HFF-Myc (cell line): Measurements from ENCODE around the gene MYBPC2.

Experiments used
- DNase-seq: peaks from one replicate; pipeline ENCODE4 v3.0.0-alpha.2; 2011; ENCODE audit warnings: low read depth; ENCODE audit errors: extremely low read depth
- H3K4me3 ChIP-seq: replicated peaks from 2 replicates; pipeline ENCODE4 v1.5.1; 2011; ENCODE audit warnings: low read depth, mild to moderate bottlenecking, control low read depth, low read length
- TF ChIP-seq, protein P1 (sequence below): IDR thresholded peaks from 2 replicates; pipeline ENCODE4 v1.5.1; 2012; ENCODE audit warnings: mild to moderate bottlenecking, low read depth, low read length, control low read depth; ENCODE audit errors: missing control alignments

Gene MYBPC2

DNA sequence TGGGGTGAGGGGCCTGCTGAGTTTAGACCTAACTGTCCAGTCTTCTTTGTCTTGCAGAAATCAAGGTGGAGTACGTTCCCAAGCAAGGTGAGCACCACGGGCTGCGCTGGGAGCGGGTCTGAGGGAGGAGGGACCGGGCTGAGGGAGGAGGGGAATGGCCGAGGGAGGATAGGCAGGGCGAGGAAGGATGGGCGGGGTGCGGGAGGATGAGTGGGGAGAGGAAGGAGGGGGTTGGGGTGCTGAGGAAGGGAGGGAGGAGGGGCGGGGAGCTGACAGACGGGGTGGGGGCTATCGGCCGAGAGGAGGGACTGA is 18.5 kb downstream of the MYBPC2 start:
- DNase-seq: no peak
- H3K4me3 ChIP-seq: no peak overlapping the region
- TF ChIP-seq, protein P1, sequence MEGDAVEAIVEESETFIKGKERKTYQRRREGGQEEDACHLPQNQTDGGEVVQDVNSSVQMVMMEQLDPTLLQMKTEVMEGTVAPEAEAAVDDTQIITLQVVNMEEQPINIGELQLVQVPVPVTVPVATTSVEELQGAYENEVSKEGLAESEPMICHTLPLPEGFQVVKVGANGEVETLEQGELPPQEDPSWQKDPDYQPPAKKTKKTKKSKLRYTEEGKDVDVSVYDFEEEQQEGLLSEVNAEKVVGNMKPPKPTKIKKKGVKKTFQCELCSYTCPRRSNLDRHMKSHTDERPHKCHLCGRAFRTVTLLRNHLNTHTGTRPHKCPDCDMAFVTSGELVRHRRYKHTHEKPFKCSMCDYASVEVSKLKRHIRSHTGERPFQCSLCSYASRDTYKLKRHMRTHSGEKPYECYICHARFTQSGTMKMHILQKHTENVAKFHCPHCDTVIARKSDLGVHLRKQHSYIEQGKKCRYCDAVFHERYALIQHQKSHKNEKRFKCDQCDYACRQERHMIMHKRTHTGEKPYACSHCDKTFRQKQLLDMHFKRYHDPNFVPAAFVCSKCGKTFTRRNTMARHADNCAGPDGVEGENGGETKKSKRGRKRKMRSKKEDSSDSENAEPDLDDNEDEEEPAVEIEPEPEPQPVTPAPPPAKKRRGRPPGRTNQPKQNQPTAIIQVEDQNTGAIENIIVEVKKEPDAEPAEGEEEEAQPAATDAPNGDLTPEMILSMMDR: no peak

DNA sequence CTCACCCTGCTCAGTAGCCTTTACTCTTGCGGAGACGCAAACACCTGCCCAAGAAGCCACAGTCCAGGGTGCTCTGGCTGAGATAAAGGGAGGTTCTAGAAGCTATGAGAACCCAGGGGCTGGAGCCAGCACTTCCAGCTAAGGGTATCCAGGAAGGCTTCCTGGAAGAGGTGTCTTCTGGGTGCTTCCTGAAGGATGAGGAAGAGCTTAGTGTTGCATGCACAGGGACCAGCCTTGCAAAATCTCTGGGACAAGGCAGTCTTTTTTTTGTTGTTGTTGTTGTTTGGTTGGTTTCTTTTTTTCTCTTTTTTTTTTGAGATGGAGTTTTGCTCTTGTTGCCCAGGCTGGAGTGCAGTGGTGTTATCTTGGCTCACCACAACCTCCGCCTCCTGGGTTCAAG is 20.6 kb downstream of the MYBPC2 start:
- DNase-seq: no peak
- no peak overlapping the region for H3K4me3 ChIP-seq
- TF ChIP-seq, protein P1: no peak

DNA sequence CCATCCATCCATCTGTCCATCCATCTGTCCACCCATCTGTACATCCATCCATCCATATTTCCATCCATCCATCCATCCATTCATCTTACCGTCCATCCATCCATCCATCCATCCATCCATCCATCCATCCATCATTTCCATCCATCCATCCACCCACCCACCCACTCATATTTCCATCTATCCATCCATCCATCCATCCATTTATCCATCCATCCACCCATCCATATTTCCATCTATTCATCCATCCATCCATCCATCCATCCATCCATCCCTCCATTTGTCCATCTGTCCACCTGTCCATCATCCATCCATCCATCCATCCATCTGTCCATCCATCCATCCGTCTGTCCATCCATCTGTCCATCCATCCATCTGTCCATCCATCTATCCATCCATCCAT is 23.3 kb downstream of the MYBPC2 start:
- DNase-seq: no peak
- TF ChIP-seq, protein P1: no peak
- no peak overlapping the region for H3K4me3 ChIP-seq

DNA sequence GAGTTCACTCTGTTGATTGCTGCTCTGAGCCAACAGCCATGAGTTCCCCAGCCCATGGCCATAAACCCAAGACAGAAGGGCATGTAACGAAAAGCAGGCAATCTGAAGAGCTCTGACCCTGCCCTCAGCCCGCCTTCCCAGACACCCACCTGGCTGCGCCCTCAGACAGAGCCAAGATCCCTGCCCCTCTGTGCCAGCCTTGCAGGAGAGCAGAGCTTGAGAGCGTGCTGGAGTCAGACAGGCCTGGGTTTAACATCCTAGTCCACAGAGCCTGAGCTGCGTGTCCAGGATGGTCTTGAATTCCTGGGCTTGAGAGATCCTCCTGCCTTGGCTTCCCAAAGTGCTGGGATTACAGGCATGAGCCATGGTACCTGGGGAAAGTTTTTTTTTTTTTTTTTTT is 24.6 kb downstream of the MYBPC2 start:
- TF ChIP-seq, protein P1: no peak
- no peak overlapping the region for H3K4me3 ChIP-seq
- no peak for DNase-seq

DNA sequence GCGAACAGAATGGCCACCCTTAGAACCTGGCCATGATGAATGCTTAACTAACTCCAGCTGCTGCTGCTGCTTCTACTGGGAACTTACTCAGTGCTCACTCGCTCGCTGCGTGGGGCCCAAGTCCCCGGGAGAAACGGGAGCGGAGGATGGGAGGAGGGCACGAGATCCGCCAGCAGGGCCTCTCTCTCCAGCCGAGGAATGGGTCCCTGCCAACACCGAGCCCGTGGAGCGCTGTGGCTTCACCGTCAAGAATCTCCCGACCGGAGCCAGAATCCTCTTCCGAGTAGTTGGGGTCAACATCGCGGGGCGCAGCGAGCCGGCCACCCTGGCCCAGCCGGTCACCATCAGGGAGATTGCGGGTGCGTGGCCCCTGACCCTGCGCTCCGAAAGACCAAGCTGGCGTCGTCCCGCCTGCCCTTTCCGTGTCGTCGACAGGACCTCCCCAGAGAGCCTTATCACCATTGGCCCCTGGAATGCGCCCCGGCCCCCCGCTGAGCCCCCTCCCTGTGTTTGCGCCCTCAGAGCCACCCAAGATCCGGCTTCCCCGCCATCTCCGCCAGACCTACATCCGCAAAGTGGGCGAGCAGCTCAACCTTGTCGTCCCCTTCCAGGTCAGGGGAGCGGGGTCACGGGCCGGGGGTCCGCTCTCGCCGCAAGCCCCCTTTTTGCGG is 25.8 kb downstream of the MYBPC2 start:
- no peak overlapping the region for H3K4me3 ChIP-seq
- TF ChIP-seq, protein P1: no peak
- DNase-seq: no peak

DNA sequence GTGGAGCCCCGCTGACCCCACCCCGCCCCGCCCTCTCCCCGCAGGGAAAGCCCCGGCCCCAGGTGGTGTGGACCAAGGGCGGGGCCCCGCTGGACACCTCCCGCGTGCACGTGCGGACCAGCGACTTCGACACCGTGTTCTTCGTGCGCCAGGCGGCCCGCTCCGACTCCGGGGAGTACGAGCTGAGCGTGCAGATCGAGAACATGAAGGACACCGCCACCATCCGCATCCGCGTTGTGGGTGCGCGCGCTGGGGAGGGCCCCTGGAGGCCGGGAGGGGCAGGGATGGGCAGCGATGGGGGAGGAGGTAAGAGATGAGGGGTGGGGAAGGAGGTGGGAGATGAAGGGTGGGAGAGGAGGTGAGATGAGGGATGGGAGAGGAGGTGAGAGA is 26.4 kb downstream of the MYBPC2 start:
- H3K4me3 ChIP-seq: no peak overlapping the region
- DNase-seq: no peak
- TF ChIP-seq, protein P1: no peak

DNA sequence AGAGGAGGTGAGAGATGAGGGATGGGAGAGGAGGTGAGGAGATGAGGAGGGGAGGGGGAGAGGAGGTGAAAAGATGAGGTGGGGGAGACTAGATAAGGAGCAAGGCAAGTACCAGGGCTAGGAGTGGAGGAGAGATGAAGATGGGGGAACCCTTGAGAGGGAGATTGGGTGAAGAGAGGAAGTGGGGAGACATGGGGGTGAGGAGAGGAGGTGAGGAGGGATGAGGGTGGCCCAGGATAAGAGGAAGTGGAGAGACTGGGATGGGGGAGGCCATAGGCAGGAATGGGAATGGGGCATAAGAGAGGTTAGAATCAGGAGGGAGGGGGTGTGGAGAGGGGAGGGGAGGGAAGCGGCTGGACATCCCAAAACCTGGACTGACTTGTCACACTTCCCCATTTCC is 26.9 kb downstream of the MYBPC2 start:
- TF ChIP-seq, protein P1: no peak
- no peak for DNase-seq
- no peak overlapping the region for H3K4me3 ChIP-seq
